Ishikawa (cell line): ENCODE measurements around the gene TSPEAR.

Experiments used
- CEBPB ChIP-seq: IDR thresholded peaks from 2 replicates; pipeline ENCODE4 v1.6.1; 2012
- CREB1 ChIP-seq: IDR thresholded peaks from 2 replicates; pipeline ENCODE4 v1.6.1; 2012; ENCODE audit warnings: low read depth
- EGR1 ChIP-seq: IDR thresholded peaks from 2 replicates; pipeline ENCODE4 v1.6.1; 2012
- EP300 ChIP-seq: IDR thresholded peaks from 2 replicates; pipeline ENCODE4 v1.6.1; 2012; ENCODE audit warnings: borderline replicate concordance
- FOXM1 ChIP-seq: IDR thresholded peaks from 2 replicates; pipeline ENCODE4 v1.6.1; 2012; ENCODE audit warnings: low read depth, borderline replicate concordance
- NFIC ChIP-seq: IDR thresholded peaks from 2 replicates; pipeline ENCODE4 v1.6.1; 2012
- RAD21 ChIP-seq: IDR thresholded peaks from 2 replicates; pipeline ENCODE4 v1.6.1; 2012; ENCODE audit warnings: low read depth
- TAF1 ChIP-seq: IDR thresholded peaks from 2 replicates; pipeline ENCODE4 v1.6.1; 2012; ENCODE audit warnings: low read depth, mild to moderate bottlenecking
- TCF12 ChIP-seq: IDR thresholded peaks from 2 replicates; pipeline ENCODE4 v1.6.1; 2012; ENCODE audit warnings: low read depth
- TEAD4 ChIP-seq: IDR thresholded peaks from 2 replicates; pipeline ENCODE4 v1.6.1; 2012
- YY1 ChIP-seq: IDR thresholded peaks from 2 replicates; pipeline ENCODE4 v1.6.1; 2012; ENCODE audit warnings: low read depth
- ZBTB7A ChIP-seq: IDR thresholded peaks from 2 replicates; pipeline ENCODE4 v1.6.1; 2012; ENCODE audit warnings: low read depth
- TF ChIP-seq, protein P1 (sequence below): IDR thresholded peaks from 2 replicates; pipeline ENCODE4 v1.6.1; 2012
- TF ChIP-seq, protein P2 (sequence below): IDR thresholded peaks from 2 replicates; pipeline ENCODE4 v1.6.1; 2012; ENCODE audit warnings: low read depth, mild to moderate bottlenecking
- TF ChIP-seq, protein P3 (sequence below): IDR thresholded peaks from 2 replicates; pipeline ENCODE4 v1.6.1; 2012

Gene TSPEAR

DNA sequence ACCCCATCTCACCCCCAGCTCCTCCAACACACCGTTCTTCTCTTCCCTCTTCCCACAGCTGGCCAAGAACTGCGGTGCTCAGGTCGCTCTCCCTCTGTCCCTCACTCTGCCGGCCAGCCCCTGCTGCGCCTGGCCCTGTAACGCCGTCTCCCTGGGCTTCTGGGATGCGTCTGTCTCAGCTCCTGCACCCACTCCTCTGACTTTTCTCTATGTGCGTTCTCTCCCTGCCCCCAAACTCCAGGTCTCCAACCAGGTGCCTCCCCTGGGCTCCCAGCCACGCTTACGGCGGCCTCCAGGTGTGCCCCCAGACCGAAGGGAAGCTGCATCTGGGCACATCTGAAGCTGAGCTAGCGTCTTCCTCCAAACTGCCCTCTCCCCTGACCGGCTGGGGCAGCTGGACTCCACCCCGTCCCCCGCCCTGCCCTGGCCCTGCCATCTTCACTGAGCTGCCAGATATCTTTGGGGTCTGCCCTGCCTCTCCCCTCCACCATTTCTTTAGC is 11.8 kb downstream of the TSPEAR start:
- TF ChIP-seq TCF12 (no peak), FOXM1 (no peak), NFIC (no peak)
- TF ChIP-seq, protein P1, sequence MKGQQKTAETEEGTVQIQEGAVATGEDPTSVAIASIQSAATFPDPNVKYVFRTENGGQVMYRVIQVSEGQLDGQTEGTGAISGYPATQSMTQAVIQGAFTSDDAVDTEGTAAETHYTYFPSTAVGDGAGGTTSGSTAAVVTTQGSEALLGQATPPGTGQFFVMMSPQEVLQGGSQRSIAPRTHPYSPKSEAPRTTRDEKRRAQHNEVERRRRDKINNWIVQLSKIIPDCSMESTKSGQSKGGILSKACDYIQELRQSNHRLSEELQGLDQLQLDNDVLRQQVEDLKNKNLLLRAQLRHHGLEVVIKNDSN: no peak

DNA sequence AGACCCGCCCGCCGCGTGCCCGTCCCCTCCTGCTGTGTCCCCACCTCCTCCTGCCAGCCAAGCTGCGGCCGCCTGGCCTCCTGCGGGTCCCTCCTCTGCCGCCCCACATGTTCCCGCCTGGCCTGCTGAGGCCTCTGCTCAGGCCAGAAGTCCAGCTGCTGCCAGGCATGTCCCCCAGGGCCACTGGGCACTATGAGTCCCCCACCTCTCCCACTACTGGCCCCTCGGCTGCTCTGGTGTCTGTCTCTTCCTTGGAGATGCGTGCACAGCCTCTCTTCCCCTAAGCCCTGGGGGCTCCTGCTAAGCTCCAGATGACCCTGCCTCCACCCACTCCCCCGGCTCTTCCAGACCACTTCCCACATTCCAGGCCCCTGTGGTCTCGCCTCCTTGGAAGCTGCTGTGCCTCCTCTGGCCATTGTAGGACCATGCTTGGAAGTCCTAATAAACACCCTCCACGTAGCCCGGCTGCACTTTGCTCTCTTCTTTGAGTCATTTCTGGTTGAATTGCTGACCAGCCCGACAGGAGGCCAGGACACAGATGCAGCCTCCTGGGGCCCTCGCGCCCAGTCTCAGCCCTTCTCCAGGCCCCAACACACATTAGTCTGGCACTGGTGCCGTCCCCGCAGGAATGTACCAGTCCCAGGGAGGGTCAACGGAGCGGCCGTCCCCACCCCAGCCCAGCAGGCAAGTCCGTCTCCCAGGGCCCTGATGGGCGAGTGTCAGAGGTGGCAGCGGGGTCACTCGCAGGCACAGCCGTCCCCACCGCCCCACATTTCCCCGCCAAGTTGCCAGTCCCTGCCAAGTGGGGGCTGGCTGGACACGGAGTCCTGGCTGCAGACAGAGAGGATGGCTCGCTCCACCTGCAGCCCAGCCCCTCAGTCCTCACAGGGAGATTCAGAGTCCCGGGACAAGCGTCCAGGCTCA is 13.3 kb downstream of the TSPEAR start:
- TF ChIP-seq EGR1 (no peak), TCF12 (no peak), NFIC (no peak), YY1 (no peak), CEBPB (no peak), RAD21 (no peak)
- TF ChIP-seq, protein P2, sequence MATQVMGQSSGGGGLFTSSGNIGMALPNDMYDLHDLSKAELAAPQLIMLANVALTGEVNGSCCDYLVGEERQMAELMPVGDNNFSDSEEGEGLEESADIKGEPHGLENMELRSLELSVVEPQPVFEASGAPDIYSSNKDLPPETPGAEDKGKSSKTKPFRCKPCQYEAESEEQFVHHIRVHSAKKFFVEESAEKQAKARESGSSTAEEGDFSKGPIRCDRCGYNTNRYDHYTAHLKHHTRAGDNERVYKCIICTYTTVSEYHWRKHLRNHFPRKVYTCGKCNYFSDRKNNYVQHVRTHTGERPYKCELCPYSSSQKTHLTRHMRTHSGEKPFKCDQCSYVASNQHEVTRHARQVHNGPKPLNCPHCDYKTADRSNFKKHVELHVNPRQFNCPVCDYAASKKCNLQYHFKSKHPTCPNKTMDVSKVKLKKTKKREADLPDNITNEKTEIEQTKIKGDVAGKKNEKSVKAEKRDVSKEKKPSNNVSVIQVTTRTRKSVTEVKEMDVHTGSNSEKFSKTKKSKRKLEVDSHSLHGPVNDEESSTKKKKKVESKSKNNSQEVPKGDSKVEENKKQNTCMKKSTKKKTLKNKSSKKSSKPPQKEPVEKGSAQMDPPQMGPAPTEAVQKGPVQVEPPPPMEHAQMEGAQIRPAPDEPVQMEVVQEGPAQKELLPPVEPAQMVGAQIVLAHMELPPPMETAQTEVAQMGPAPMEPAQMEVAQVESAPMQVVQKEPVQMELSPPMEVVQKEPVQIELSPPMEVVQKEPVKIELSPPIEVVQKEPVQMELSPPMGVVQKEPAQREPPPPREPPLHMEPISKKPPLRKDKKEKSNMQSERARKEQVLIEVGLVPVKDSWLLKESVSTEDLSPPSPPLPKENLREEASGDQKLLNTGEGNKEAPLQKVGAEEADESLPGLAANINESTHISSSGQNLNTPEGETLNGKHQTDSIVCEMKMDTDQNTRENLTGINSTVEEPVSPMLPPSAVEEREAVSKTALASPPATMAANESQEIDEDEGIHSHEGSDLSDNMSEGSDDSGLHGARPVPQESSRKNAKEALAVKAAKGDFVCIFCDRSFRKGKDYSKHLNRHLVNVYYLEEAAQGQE: no peak
- TF ChIP-seq, protein P1: no peak
- TF ChIP-seq, protein P3, sequence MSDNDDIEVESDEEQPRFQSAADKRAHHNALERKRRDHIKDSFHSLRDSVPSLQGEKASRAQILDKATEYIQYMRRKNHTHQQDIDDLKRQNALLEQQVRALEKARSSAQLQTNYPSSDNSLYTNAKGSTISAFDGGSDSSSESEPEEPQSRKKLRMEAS: no peak

DNA sequence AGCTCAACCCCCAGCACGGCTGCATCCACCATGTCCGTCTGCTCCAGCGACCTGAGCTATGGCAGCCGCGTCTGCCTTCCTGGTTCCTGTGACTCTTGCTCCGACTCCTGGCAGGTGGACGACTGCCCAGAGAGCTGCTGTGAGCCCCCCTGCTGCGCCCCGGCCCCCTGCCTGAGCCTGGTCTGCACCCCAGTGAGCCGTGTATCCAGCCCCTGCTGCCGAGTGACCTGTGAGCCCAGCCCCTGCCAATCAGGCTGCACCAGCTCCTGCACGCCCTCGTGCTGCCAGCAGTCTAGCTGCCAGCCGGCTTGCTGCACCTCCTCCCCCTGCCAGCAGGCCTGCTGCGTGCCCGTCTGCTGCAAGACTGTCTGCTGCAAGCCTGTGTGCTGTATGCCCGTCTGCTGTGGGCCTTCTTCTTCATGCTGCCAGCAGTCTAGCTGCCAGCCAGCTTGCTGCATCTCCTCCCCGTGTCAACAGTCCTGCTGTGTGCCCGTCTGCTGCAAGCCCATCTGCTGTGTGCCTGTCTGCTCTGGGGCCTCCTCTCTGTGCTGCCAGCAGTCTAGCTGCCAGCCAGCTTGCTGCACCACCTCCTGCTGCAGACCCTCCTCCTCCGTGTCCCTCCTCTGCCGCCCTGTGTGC is 14.1 kb downstream of the TSPEAR start, which contains the start of gene KRTAP10-12:
TSS of gene KRTAP10-12 (plus strand) at position 1 of the 639 bp plus-strand sequence. CDS start at position 31, 30 bp downstream.
- 0 out of 2 replicates have a peak, but pooled peaks have one; percentile 36 for TF ChIP-seq TCF12

DNA sequence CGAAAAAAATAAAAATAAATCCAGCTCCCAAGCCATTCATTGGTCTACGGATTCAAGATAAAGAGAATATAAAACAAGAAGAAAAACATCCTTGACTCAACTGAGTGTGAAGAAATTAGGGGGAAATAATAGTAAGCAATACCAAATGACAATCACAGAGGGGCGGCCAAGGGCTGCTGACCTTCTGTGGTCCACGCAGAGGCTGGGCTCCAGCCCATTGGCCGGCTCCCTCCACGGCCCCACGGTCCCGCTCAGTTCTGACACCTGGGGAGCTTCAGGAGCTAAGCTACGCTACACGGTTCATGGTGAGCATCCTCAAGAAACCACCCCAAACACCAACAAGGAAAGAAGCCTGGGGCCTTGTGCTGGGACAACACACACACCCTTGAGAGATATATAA is 14.8 kb downstream of the TSPEAR start:
- TF ChIP-seq EP300 (no peak), TCF12 (no peak)

DNA sequence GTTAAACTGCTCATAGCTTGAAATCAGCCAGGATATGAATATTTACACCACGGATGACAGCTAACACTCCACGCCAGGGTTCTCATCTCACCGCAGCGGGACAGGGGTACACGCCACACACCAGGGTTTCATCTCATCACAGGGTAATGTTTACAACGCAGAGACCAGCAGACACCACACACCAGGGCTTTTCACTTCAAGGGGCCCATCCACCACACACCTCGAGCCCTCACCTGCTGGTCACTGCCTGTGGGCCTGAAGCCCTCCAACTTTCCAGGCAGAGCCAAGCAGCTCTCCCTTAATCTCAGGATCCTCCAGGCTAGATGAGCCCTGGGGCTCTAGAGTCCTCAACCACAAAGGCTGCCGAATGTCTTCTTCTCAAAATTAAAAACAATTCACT is 15.7 kb downstream of the TSPEAR start:
- no peak for TF ChIP-seq CEBPB
- TF ChIP-seq EGR1: no peak
- TF ChIP-seq, protein P2: no peak
- no peak for TF ChIP-seq TCF12
- no peak for TF ChIP-seq TEAD4
- TF ChIP-seq, protein P1: no peak
- no peak for TF ChIP-seq YY1
- TF ChIP-seq EP300: no peak
- TF ChIP-seq RAD21: no peak
- no peak for TF ChIP-seq TAF1
- TF ChIP-seq NFIC: no peak
- TF ChIP-seq, protein P3: no peak

DNA sequence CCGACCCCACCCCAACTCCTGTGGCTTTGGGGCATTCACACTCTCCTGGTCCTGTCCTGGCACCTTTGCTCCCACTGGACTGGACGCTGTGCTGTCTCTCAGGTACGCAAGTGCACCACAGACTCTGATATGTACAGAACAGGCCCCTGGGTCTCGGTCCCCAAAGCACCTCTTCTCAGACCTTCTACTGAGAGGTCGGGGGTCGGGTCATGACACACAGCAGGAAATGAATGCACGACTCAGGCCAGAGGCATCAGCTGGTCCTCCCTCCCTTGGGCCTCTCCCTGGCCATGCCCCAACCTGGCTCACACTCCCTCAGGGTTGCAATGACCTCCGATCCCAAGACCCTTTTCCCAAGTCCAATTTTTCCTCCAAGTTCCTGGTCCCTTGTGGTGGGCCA is 16.2 kb downstream of the TSPEAR start:
- TF ChIP-seq, protein P1: no peak
- no peak for TF ChIP-seq NFIC
- no peak for TF ChIP-seq EGR1
- no peak for TF ChIP-seq ZBTB7A
- TF ChIP-seq, protein P2: no peak
- TF ChIP-seq EP300: no peak
- no peak for TF ChIP-seq RAD21
- no peak for TF ChIP-seq CREB1
- TF ChIP-seq FOXM1: no peak
- TF ChIP-seq TCF12: no peak
- TF ChIP-seq, protein P3: no peak
- no peak for TF ChIP-seq TAF1
- TF ChIP-seq CEBPB: no peak
- no peak for TF ChIP-seq TEAD4
- TF ChIP-seq YY1: no peak
